ENCODE data around the gene GCHFR.

The GCHFR gene

DNA sequence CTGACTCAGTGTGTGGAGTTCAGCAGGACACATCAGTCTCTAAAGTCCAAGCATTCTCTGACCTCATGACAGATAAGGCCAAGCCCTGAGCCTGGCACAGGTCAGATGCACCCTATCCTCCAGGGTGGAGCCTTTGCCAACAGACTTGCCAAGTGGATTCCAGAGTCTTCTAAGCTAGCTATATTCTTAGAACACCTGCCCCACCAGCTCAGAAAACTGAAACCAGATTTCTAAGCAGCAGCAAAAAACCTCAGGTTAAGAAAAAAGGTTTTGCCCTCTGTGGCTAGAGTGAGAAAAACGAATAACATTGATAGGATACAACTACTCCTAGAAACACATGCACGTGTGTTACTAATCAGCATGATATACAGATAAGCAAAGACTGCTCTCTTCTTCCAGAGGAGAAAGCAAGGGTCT is 20.4 kb upstream of the GCHFR start:
- no peaks in the 10 kb centered on the region for H3K27me3 ChIP-seq (ENCODE audit: control insufficient read depth in 1 of 2, insufficient read depth in 2 of 2, low read length in 2 of 2)
- no peak overlapping the region for H3K9ac ChIP-seq (ENCODE audit: low read length)
- H3K27ac ChIP-seq (ENCODE audit: low read depth, low read length) = no peak overlapping the region
- peaks cover 31% of the 10 kb centered on the region for H3K36me3 ChIP-seq (ENCODE audit: insufficient read depth, low read length)
- H3K4me3 ChIP-seq (ENCODE audit: low read depth in 1 of 2, low read length in 2 of 2) = no peak overlapping the region
- no peaks in the 10 kb centered on the region for H3K9me3 ChIP-seq (ENCODE audit: low read length)
- no peaks in the 10 kb centered on the region for H3K4me1 ChIP-seq (ENCODE audit: insufficient read depth, low read length)

DNA sequence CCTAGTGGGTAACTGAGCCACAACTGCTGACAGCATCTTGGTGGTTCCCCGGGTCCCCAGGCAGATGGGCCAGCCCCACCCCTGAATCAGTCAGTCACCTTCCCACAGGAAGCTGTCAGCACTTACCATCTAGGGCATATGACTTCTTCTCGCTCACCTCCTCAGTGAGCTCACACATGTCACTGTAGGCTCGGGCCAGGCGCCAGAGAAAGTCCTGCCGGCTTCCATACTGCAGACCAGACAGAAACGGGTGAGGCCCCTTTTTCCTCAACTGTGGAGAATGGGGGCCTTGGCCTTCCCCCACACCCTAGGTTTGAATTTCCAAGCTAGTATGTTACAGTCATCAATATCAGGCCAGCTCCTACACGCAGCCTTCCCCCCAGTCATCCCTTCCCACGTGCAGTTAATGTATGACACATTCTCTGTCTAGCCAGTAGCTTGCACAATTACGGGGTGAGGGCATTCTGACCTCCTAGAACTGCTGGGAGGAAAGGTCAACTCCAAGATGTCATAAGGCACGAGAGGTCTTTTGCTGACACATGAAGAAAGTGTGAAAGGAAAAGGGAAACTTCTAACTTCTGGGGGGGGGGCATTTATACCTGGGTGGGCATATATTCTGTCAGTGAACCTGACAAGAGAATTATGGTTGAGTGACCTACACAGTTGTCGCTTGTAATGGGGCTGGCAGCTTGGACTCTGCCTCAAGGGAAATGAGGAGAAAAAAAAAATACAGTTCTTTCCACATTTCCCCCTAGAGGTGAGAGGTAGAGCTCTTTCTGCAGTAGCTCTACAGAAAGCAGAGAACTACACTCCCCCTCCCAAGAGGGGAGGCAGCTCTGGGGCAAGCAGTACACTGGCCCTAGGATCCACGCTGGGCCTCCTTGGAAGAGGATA is 19.7 kb upstream of the GCHFR start:
- Histone ChIP-seq H3K4me1 (ENCODE audit: insufficient read depth, low read length) (no peaks in the 10 kb centered on the region), H3K9ac (ENCODE audit: low read length) (no peak overlapping the region), H3K4me3 (ENCODE audit: low read depth in 1 of 2, low read length in 2 of 2) (no peak overlapping the region), H3K36me3 (ENCODE audit: insufficient read depth, low read length) (peaks cover 29% of the 10 kb centered on the region), H3K9me3 (ENCODE audit: low read length) (no peaks in the 10 kb centered on the region), H3K27me3 (ENCODE audit: control insufficient read depth in 1 of 2, insufficient read depth in 2 of 2, low read length in 2 of 2) (no peaks in the 10 kb centered on the region), H3K27ac (ENCODE audit: low read depth, low read length) (no peak overlapping the region)

DNA sequence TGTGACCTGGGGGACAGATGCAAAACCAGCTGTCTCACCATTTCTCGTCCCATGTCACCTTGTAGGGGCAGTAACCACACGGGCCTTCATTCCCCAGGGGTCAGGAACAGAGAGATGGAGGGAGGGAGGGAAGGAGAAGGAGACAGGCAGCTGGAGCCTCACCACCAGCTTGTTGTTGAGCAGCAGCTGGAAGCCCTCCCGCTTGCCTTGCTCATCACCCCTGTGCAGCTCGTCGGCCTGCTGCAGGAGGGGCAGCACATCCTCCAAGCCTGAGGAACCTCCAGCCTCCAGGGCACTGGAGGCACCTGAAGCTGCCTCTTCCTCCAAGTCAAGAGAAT is 19.1 kb upstream of the GCHFR start:
- H3K4me1 ChIP-seq (ENCODE audit: insufficient read depth, low read length) = no peaks in the 10 kb centered on the region
- no peak overlapping the region for H3K27ac ChIP-seq (ENCODE audit: low read depth, low read length)
- no peaks in the 10 kb centered on the region for H3K9me3 ChIP-seq (ENCODE audit: low read length)
- H3K36me3 ChIP-seq (ENCODE audit: insufficient read depth, low read length) = peaks cover 26% of the 10 kb centered on the region
- no peak overlapping the region for H3K9ac ChIP-seq (ENCODE audit: low read length)
- H3K27me3 ChIP-seq (ENCODE audit: control insufficient read depth in 1 of 2, insufficient read depth in 2 of 2, low read length in 2 of 2) = no peaks in the 10 kb centered on the region
- no peak overlapping the region for H3K4me3 ChIP-seq (ENCODE audit: low read depth in 1 of 2, low read length in 2 of 2)

DNA sequence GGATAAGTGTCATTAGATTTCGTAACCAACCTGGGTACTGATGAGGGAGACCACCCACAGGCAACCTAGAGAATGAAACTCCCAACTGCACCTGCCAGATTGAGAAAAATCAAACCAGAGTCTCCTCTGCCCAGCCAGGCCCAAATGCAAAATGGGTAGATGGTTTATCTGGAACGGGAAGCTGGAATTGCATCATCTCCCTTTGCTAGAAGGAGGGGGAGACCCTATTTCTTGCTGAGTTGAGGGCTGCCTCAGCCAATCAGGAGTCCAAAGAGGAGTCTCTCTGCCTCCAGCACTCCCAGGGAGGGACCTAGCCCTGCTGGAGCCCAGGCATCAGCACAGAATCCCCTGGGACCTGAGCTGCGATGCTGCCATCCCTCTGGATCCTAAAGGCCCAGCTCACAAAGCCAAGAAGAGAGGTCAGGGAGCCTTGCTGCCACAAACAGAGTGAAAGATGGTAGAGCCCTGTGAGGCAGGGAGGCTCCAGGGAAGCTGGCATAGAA is 16.9 kb upstream of the GCHFR start:
- Histone ChIP-seq H3K4me1 (ENCODE audit: insufficient read depth, low read length) (no peaks in the 10 kb centered on the region), H3K27me3 (ENCODE audit: control insufficient read depth in 1 of 2, insufficient read depth in 2 of 2, low read length in 2 of 2) (no peaks in the 10 kb centered on the region), H3K9me3 (ENCODE audit: low read length) (no peaks in the 10 kb centered on the region), H3K9ac (ENCODE audit: low read length) (no peak overlapping the region), H3K4me3 (ENCODE audit: low read depth in 1 of 2, low read length in 2 of 2) (no peak overlapping the region), H3K36me3 (ENCODE audit: insufficient read depth, low read length) (peaks cover 41% of the 10 kb centered on the region), H3K27ac (ENCODE audit: low read depth, low read length) (no peak overlapping the region)

DNA sequence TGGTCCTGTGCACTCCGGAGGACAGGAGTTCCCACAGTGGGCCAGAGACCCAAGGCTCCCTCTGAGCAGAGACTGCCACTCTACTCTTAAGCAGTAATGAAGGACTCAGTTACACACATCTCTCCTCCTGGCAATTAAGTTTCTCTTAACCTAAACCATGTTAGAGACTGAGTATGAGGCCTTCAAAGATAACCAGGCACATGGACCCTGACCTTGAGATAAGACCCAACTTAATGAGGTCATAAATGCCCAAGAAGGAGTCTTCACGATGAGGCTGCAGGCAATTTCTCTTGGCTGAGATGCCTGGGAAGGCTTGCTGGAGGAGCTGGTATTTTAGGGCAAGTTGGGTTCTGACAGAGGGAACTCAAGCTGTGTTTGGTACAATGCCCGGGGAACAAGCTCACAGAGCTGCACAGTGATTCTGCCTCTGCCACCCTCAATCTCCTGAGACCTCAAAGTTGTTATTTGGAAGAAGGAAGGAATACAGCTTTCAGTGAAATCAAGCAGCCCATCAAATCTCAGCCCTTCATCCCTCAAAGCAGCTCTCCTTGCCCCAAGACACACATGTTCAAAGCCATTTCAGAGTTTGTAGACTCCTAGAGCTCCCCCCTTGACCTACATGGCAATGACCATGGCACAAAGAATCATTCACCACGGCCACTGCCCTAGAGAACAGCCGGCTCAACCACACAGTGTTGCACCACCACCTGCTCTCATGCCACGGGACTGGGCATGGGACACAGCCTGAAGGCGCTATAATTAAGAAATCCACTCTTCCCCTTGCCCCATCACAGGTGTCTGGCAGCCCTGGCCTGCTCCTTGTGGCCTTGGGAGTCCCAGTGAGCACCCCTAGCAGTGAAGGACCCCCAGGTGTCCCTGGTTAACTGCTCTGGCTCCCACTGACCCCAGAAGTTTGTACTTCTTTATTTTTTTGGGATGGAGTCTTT is 15.9 kb upstream of the GCHFR start:
- H3K4me1 ChIP-seq (ENCODE audit: insufficient read depth, low read length) = no peaks in the 10 kb centered on the region
- peaks cover 42% of the 10 kb centered on the region for H3K36me3 ChIP-seq (ENCODE audit: insufficient read depth, low read length)
- no peak overlapping the region for H3K27ac ChIP-seq (ENCODE audit: low read depth, low read length)
- no peaks in the 10 kb centered on the region for H3K27me3 ChIP-seq (ENCODE audit: control insufficient read depth in 1 of 2, insufficient read depth in 2 of 2, low read length in 2 of 2)
- H3K9ac ChIP-seq (ENCODE audit: low read length) = no peak overlapping the region
- no peaks in the 10 kb centered on the region for H3K9me3 ChIP-seq (ENCODE audit: low read length)
- H3K4me3 ChIP-seq (ENCODE audit: low read depth in 1 of 2, low read length in 2 of 2) = no peak overlapping the region

DNA sequence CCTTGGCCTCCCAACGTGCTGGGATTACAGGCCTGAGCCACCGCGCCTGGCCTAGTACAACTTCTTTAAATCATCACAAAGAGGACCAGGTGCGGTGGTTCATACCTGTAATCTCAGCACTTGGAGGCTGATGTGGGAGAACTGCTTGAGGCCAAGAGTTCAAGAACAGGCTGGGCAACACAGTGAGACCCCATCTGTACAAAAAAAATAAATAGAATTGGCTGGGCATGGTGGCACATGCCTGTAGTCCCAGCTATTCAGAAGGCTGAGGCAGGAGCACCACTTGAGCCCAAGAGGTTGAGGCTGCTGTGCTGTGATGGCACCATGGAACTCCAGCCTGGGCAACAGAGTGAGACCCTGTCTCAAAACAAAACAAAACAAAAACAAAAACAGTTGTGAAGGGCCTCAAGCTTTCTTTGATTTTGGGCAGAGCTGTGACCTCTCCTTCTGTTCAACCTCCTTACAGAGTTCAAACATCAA is 14.7 kb upstream of the GCHFR start:
- H3K27ac ChIP-seq (ENCODE audit: low read depth, low read length) = no peak overlapping the region

DNA sequence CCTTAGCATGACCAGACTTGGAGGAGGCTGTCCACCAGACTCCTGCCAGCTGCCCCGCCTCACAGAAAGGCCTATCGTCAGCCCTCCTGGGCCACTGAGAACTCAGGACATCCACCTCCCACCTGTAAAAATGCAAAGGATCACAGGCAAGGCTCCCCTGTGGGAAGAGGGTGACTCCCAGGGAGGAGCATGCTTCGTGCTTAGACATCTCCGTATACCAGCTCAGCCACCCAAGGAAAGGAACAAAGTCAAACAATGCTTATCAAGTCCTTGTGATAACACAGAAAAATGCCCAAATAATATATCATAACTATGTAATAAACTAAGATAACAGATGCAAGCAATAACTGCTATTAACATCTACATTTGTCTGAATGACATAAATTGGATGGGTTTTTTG is 13.0 kb upstream of the GCHFR start:
- no peak overlapping the region for H3K9ac ChIP-seq (ENCODE audit: low read length)
- H3K4me1 ChIP-seq (ENCODE audit: insufficient read depth, low read length) = peaks cover 7% of the 10 kb centered on the region
- no peaks in the 10 kb centered on the region for H3K27me3 ChIP-seq (ENCODE audit: control insufficient read depth in 1 of 2, insufficient read depth in 2 of 2, low read length in 2 of 2)
- H3K36me3 ChIP-seq (ENCODE audit: insufficient read depth, low read length) = peaks cover 26% of the 10 kb centered on the region
- H3K4me3 ChIP-seq (ENCODE audit: low read depth in 1 of 2, low read length in 2 of 2) = no peak overlapping the region
- no peak overlapping the region for H3K27ac ChIP-seq (ENCODE audit: low read depth, low read length)
- no peaks in the 10 kb centered on the region for H3K9me3 ChIP-seq (ENCODE audit: low read length)

More for the DNA sequence above, 14.7 kb upstream of the GCHFR start:
- no peak overlapping the region for H3K4me3 ChIP-seq (ENCODE audit: low read depth in 1 of 2, low read length in 2 of 2)
- no peaks in the 10 kb centered on the region for H3K27me3 ChIP-seq (ENCODE audit: control insufficient read depth in 1 of 2, insufficient read depth in 2 of 2, low read length in 2 of 2)
- no peak overlapping the region for H3K9ac ChIP-seq (ENCODE audit: low read length)
- no peaks in the 10 kb centered on the region for H3K9me3 ChIP-seq (ENCODE audit: low read length)
- peaks cover 33% of the 10 kb centered on the region for H3K36me3 ChIP-seq (ENCODE audit: insufficient read depth, low read length)
- peaks cover 7% of the 10 kb centered on the region for H3K4me1 ChIP-seq (ENCODE audit: insufficient read depth, low read length)

DNA sequence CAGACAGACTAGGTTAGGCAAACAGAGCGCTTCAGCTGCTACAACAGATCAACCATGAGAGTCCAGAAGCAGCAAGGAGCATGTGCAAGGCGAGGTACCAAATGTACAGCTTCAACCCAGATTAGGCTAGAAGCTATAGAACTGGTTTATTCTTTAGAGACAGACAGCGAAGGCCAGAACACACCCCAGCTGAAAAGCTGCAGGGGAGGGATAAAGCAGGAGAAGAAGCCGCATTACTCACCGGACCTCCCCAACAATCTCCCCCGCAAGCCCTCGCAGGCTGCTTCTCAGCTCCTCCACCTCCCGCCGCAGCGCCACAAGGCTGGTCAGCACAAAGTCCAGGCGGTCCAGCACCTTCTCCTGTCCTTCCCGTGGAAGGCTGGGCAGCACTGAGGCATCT is 12.1 kb upstream of the GCHFR start:
- H3K27me3 ChIP-seq (ENCODE audit: control insufficient read depth in 1 of 2, insufficient read depth in 2 of 2, low read length in 2 of 2) = no peaks in the 10 kb centered on the region
- no peak overlapping the region for H3K27ac ChIP-seq (ENCODE audit: low read depth, low read length)
- H3K4me1 ChIP-seq (ENCODE audit: insufficient read depth, low read length) = peaks cover 7% of the 10 kb centered on the region
- H3K9ac ChIP-seq (ENCODE audit: low read length) = no peak overlapping the region
- H3K4me3 ChIP-seq (ENCODE audit: low read depth in 1 of 2, low read length in 2 of 2) = no peak overlapping the region
- peaks cover 26% of the 10 kb centered on the region for H3K36me3 ChIP-seq (ENCODE audit: insufficient read depth, low read length)
- no peaks in the 10 kb centered on the region for H3K9me3 ChIP-seq (ENCODE audit: low read length)

DNA sequence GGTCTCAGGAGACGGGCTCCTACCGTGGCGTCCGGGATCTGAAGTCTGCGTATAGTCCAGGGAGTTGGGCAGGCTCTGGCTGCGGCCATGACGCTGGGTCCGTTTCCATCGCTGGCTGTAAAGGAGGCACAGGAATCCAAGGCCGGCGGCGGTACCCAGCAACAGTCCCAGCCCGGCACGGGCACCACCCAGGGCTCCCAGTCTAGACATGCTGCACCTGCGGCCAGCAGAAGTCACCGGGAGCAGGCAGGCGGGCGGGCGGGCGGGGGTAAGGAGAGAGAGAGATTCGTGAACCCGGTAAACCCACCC is 9.3 kb upstream of the GCHFR start:
- H3K4me3 ChIP-seq (ENCODE audit: low read depth in 1 of 2, low read length in 2 of 2) = peak overlapping the region; percentile 75 to 93
- H3K9me3 ChIP-seq (ENCODE audit: low read length) = no peaks in the 10 kb centered on the region
- H3K27me3 ChIP-seq (ENCODE audit: control insufficient read depth in 1 of 2, insufficient read depth in 2 of 2, low read length in 2 of 2) = no peaks in the 10 kb centered on the region
- H3K27ac ChIP-seq (ENCODE audit: low read depth, low read length) = peak overlapping the region; percentile 85
- H3K4me1 ChIP-seq (ENCODE audit: insufficient read depth, low read length) = peaks cover 7% of the 10 kb centered on the region
- H3K36me3 ChIP-seq (ENCODE audit: insufficient read depth, low read length) = peaks cover 21% of the 10 kb centered on the region
- H3K9ac ChIP-seq (ENCODE audit: low read length) = peak overlapping the region; percentile 36

DNA sequence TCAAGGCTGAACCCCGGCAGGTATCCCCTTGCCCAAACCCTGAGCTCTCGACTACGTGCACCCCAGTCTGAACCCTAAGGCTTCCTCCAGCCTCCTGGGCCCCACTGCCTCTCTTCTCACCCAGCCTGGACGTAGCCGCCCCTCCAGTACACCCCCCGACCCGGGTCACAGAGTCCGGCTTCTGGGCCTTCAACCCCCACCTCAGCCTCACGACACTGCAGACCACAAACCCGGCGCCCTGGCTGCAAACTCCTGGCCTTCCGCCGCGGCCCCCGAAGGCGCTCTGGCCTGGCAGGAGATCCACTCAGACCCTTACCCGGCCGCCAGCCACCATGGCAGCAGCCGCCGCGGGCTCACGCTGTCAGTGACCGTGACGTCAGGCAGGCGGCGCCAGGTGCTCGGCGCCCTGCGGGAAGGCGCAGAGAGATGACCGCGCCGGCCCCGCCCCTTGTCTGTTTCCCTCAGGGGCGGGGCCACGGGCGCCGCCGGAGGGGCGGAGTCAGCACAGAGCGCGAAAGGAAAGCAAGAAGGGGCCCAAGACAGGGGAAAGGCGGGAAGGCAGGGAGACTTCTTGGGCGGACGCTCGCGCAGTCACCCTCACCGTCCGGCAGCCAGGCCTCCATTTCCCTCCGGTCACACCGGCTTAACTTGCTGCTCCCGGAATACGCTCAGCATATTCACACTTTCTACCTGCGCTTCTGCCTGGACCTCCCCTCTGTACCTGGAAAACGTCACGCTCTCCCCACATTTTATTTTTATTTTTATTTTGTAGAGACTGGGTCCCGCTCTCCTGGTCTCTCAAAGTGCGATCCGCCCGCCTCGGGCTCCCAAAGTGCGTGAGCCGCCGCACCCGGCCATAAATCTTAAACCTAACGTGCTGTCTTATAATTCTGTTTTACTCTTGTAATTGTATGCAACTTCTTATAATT is 8.7 kb upstream of the GCHFR start, which contains the start of gene RMDN3:
TSS of gene RMDN3 (minus strand) at position 372 of the 929 bp plus-strand sequence. CDS start 471 bp downstream, outside the sequence.
- Histone ChIP-seq H3K9ac (ENCODE audit: low read length) (peak within 1 kb of the TSS; percentile 58), H3K36me3 (ENCODE audit: insufficient read depth, low read length) (peaks cover 17% of the 10 kb centered on the region), H3K4me1 (ENCODE audit: insufficient read depth, low read length) (peaks cover 7% of the 10 kb centered on the region), H3K27me3 (ENCODE audit: control insufficient read depth in 1 of 2, insufficient read depth in 2 of 2, low read length in 2 of 2) (no peaks in the 10 kb centered on the region), H3K4me3 (ENCODE audit: low read depth in 1 of 2, low read length in 2 of 2) (peak within 1 kb of the TSS; percentile 75 to 93), H3K27ac (ENCODE audit: low read depth, low read length) (peak within 1 kb of the TSS; percentile 85), H3K9me3 (ENCODE audit: low read length) (no peaks in the 10 kb centered on the region)

All from muscle layer of colon (tissue), 2 donors.